ENCODE measurements around the gene MAS1.
"Not testable (repeated sequence)": the region's sequence is repeated elsewhere in the genome, so short reads cannot be mapped to it uniquely, and the experiment has no call there.

Gene MAS1

DNA sequence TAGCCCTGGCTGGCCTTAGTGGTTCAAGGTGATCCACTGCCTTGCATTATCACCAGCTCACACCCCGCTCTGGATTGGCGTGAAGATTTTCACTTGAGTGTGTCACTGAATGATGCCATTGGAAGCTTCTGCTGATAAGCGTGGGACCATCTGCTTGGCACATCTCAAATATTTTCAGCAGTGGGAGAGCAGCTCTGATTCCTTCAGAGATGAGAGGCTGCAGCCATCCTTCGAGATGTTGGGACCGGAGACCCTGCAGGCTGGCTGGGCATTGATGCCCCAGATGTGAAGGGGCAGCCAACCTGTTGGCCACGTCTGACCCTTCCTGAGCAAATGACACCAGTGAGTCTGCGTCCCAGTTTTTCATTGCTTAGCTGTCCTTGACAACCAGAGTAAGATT, at the start of gene MAS1:
Gene MAS1 (plus strand): TSS at position 197 of the 400 bp plus-strand sequence. CDS start 15,968 bp downstream, outside the sequence.
- DNase-seq, result peak in 1 of 51 donors; percentile 43

DNA sequence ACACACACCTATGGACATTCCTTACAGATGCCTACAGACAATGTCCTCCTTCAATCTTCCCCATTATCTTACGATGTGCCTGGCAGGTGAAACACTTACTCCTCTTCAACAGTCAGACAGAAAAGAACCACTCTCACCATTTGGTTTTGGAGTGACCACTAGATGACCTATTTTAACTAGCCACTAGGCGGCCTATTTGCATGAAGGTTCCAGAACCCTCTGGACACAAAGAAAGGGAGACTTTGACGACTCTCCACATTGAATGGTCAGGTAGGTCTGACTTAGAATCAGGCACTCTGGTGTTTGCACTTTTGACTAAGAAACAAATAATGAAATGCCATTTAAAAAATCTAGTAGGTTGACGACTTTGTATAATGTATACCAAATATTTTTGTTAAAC, 48.8 kb upstream of the MAS1 start:
- no peak for DNase-seq

DNA sequence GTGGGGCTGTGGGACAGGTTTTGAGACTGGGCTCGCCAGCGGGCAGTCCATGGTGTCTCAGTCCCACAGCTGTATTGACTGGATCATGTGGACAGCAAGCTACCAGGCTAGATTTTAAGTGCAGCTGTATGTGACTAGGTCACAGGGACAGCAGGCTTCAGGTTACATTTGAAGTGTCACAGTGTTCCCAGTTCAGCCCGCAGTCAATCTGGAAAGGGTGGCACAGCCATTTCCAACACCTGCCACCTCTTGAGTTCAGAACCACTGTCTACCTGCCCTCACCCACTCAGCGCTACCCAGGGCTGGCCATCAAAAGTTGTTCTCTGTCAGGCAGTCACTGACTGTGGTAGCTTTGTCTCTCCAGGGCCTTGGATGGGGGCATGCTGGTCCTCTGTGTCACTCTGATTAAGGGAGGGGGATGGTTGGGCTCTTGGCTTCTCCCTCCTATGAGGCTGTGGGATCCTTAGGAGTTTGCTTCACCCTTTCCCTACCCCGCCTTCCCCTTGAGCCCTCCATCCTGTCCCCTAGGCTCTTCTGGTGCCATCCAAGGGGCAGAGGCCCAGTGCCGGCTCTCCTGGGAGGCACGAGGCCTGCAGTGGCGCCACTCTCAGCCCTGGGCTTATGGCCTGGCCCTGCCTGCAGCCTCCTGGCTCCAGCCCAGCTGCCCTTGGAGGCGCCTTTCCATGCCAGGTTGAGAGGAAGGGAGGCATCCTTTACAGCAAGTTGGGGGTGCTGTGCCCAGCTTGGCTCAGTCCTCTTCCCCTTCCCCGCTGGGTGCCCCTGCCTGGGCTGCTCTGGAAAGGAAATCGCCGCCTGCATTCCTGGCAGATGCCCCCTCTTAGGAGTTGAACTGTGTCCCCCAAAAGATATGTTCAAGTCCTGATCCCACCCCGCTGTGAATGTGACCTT, 45.8 kb upstream of the MAS1 start:
- no peak for DNase-seq

DNA sequence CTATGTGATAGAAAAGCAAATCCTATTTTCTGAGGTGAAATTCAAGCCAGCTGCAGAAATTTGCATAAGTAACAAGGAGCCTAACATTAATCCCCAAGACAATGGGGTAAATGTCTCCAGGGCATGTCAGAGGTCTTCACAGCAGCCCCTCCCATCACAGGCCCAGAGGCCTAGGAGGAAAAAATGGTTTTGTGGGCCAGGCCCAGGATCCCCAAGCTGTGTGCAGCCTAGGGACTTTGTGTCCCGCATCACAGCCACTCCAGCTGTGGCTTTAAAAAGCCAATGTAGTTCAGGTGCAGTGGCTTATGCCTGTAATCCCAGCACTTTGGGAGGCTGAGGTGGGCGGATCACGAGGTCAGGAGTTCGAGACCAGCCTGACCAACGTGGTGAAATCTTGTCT, 42.2 kb upstream of the MAS1 start:
- not testable (repeated sequence) for DNase-seq

DNA sequence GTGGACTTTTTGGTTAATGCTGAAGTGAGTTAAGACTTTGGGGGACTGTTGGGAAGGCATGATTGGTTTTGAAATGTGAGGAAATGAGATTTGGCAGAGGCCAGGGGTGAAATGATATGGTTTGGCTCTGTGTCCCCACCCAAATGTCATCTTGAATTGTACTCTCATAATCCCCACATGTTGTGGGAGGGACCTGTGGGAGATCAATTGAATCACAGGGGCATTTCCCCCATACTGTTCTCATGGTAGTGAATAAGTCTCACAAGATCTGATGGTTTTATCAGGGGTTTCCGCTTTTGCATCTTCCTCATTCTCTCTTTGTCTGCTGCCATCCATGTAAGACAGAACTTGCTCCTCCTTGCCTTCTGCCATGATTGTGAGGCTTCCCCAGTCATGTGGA, 40.9 kb upstream of the MAS1 start:
- not testable (repeated sequence) for DNase-seq

DNA sequence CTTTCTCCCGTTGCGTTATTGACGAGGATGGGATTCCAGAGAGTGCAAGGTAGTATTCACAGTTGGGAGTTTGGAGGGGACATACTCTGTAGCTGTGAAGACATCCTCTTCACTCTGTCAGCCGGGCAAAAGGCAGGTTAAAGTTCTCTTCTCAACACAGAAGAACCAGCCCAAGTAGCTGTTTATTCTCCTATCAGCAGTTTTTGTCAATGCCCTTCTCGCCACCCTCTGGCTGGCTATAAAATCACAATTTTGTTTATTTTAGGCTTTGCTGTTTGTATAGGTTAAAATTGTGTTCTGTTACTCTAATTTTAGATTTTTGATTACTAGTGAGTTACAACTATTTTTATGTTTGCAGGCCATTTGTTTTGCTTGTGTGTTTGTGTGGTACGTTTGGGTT, 37.9 kb upstream of the MAS1 start:
- DNase-seq, result peak in 2 of 51 donors; percentile 2 to 6

GRCh38 chr6:159853754-159854153, 37.0 kb upstream of the MAS1 start:
- no peak for DNase-seq

GRCh38 chr6:159854959-159855358, 35.8 kb upstream of the MAS1 start:
- DNase-seq, result no peak

GRCh38 chr6:159858259-159858658, 32.5 kb upstream of the MAS1 start:
- DNase-seq, result no peak

DNA sequence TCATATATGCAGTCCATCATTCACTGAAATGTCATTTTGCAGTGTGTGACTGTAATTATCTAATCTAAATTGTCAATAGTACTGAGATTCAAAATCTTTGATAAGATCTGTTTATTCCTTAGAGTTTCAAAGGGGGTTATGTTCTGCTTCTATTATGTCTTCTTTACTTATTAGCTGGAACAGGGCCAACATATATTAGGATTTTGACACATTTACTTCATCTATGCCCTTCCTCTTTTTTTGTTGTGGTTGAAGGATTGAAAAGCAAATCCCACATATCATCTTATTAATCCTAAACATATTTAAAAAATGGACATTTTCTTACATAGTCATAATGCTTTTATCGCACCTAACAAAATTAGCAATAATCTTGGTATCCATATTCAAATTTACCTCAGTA, 30.3 kb upstream of the MAS1 start:
- no peak for DNase-seq

- DNase-seq, result no peak
These were observed 28.7 kb upstream of the MAS1 start for GRCh38 chr6:159862103-159862502.

GRCh38 chr6:159863341-159863740, 27.4 kb upstream of the MAS1 start:
- DNase-seq, result peak in 4 of 51 donors; percentile 4 to 45 (median 17)

- no peak for DNase-seq
These were observed 25.4 kb upstream of the MAS1 start for GRCh38 chr6:159865226-159865920.

DNA sequence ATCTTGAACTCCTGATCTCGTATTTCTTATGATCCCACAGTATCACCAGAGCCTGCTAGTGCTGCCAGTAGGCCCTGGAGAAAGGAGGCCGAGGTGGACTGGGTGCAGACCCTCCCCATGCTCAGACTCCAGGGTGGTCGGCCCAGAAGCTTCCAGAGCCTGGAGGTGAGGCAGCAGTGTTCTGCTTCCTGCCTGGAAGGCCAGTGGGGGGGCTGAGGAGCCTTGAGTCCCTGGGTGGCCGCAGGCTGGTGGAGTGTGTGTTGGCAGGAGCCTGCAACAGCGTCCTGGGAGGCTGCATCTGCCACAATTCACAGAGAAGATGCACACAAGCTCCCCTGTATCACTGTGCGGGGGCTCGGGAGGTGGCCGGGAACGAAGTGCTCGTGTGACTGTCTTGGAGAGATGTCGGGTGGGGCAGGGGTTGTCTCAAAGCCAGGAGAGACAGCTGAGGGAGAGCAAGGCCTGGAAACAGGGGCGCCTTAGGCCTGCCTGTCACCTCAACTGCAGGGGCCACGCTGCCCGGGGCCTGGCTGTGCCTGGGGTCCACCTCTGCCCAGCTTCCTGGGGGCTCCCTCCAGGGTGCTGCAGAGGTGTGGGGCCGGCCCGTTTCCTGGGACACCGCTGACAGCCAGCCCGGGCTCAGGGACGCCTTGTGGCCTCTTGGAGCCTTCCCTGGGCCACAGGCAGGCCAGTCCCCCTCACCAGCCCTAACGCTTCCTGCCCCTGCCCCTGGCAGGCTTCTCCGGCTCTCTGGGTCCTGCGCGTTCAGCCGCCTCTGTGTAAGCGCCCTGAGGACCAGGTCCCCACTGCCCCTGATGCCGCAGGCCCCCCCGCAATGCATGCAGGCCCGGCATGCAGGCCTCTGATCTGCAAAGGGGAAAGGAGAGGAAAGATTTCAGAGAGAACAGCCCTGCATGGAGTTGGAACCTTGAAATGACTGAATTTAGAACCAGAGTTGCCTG, 24.2 kb upstream of the MAS1 start:
- DNase-seq, result no peak

DNA sequence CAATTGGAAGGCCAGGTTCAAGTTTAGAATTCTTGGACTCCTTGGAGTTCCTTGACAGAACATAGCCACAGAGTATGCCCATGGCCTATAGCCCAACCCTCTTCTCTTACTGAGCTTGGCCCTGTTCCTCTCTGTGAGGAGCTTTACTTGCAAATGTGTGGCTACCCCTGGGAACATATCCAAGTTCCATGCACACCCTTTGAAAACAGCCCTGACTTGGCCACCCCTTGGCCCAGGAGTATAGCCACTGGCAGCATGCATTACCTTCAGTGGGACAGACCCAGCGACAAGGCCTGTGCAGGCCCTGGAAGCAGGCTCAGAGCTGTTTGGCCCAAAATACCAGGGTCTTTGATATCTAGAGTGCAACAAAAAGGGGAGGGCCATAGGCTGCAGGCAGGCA, 19.5 kb upstream of the MAS1 start:
- peak in 11 of 51 donors; percentile 3 to 47 (median 17) for DNase-seq

DNA sequence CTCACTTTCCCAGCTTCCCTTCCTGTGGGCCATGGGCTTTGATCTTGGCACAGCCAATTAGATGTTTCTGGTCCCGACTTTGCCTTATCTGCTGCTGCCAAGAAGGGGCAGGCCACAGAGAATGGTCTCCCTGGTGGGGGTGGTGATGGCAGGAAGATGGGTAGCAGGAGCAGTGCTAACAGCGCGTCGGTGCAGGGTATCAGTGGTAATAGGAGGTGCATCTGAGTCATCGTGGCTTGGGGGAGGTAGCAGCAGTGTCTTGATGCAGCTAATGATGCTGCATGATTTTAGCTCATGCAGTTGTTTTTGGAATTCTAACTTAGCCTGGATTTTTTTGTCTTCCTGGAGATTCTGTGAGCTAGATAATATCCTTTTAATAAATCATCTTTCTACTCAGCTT, 18.9 kb upstream of the MAS1 start:
- no peak for DNase-seq

GRCh38 chr6:159874435-159874834, 16.4 kb upstream of the MAS1 start:
- DNase-seq, result peak in 38 of 51 donors; percentile 5 to 70 (median 45)

- DNase-seq, result no peak
These were observed 15.6 kb upstream of the MAS1 start for GRCh38 chr6:159875194-159875593.

DNA sequence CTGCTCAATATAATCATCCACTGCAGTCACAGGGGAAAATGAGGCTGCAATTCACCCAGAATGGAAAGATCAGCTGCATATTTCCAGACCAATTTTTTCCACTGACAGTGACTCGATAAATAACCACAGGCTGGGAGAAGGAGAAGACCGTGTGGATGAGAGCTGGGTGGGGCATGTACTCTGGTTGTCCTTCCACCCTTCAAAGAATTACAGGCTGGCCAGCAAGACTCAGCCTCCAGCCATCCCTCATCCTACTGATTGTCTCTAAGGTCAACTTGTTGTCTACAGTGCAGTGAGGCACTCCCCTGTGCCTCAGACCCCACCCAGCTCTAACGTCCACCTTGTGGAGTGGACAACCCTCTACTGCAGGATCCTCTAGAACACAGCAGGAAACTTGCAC, 14.5 kb upstream of the MAS1 start:
- no peak for DNase-seq

- no peak for DNase-seq
These were observed 13.5 kb upstream of the MAS1 start for GRCh38 chr6:159877256-159877808.

DNA sequence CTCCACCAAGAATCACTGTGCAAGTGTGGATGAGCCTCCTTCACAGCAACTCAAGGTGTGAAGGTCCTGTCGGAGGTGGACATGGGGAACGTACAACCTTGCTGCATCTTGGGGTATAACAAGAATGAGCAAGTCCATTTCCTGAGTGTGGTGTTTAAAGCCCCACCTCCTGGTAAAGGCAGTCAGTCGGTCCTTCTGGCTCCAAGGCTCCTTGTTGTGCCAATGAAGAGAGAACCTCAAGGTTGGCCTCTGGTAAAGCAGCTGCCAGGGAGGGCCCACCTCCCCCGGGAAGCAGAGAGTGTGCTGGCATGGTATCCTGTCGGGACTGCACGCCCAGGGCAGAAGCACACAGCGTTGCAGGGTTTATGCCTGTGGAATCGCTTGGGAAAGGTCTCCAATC, 12.4 kb upstream of the MAS1 start:
- DNase-seq, result no peak

All from hypothalamus (tissue), 51 donors.